Spleen (tissue), 7 donors: Measurements from ENCODE around the gene ORMDL3.

Source experiments
- POLR2A ChIP-seq, 3 donors: fragments of 450-650 bp; IDR thresholded peaks; one replicate each; pipeline ENCODE4 v1.5.1; 2017; ENCODE audit warnings: antibody characterized with exemption in 3 of 3, mild to moderate bottlenecking in 1 of 3
- POLR2AphosphoS5 ChIP-seq, 3 donors: sonication (generic); formaldehyde crosslinking; IDR thresholded peaks; one replicate each; pipeline ENCODE4 v1.5.1; 2017; ENCODE audit warnings: antibody characterized with exemption in 3 of 3
- TF ChIP-seq, protein P1 (sequence below), 11 experiments: fragments of 200-600 bp in 7 of 11; fragments of 450-650 bp in 4 of 11; sonication (generic) in 4 of 11; IDR thresholded peaks in 8 of 11; conservative IDR thresholded peaks in 3 of 11; 1 replicate in 7 of 11; 2 replicates in 4 of 11; pipeline versions ENCODE4 v1.4.0 to v1.8.0; 2016 to 2021; ENCODE audit warnings: antibody characterized with exemption in 11 of 11, inconsistent platforms in 4 of 11, mild to moderate bottlenecking in 1 of 11
- donor health status: DM: no; HTN: no; CAD: no; lungs with moderate emphysema.
- donor health status: DM: no; HTN: no; CAD: no.
- donor health status: DM: no; HTN: no; CAD: no.

- TF ChIP-seq, protein P1, sequence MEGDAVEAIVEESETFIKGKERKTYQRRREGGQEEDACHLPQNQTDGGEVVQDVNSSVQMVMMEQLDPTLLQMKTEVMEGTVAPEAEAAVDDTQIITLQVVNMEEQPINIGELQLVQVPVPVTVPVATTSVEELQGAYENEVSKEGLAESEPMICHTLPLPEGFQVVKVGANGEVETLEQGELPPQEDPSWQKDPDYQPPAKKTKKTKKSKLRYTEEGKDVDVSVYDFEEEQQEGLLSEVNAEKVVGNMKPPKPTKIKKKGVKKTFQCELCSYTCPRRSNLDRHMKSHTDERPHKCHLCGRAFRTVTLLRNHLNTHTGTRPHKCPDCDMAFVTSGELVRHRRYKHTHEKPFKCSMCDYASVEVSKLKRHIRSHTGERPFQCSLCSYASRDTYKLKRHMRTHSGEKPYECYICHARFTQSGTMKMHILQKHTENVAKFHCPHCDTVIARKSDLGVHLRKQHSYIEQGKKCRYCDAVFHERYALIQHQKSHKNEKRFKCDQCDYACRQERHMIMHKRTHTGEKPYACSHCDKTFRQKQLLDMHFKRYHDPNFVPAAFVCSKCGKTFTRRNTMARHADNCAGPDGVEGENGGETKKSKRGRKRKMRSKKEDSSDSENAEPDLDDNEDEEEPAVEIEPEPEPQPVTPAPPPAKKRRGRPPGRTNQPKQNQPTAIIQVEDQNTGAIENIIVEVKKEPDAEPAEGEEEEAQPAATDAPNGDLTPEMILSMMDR (IDR thresholded peaks at IDR 0.05 in 8 of 11, conservative IDR thresholded peaks at IDR 0.05 in 3 of 11), result no peak
- TF ChIP-seq POLR2AphosphoS5 (IDR thresholded peaks at IDR 0.05) (no peak), POLR2A (IDR thresholded peaks at IDR 0.05) (no peak)
These were observed 42.0 kb upstream of the ORMDL3 start for GRCh38 chr17:39969375-39969774.
